ENCODE data around the gene TCF4.
"Not testable (repeated sequence)": the region's sequence is repeated elsewhere in the genome, so short reads cannot be mapped to it uniquely, and the experiment has no call there.

TCF4 gene

GRCh38 chr18:55473058-55473457 lies 114.9 kb downstream of the TCF4 start:
- DNase-seq, result no peak

- no peak for DNase-seq
Measured at GRCh38 chr18:55470826-55471225, 117.2 kb downstream of the TCF4 start.

GRCh38 chr18:55469134-55469533 lies 118.9 kb downstream of the TCF4 start:
- DNase-seq, result not testable (repeated sequence)

- DNase-seq, result no peak
Measured at GRCh38 chr18:55466789-55467188, 121.2 kb downstream of the TCF4 start.

- DNase-seq, result no peak
Measured at GRCh38 chr18:55465313-55465712, 122.7 kb downstream of the TCF4 start.

GRCh38 chr18:55464581-55464980 lies 123.4 kb downstream of the TCF4 start:
- no peak for DNase-seq

GRCh38 chr18:55462652-55463051 lies 125.3 kb downstream of the TCF4 start:
- DNase-seq, result no peak

- no peak for DNase-seq
Measured at GRCh38 chr18:55461848-55462247, 126.1 kb downstream of the TCF4 start.

GRCh38 chr18:55458456-55459203 lies 129.4 kb downstream of the TCF4 start:
- DNase-seq, result no peak

GRCh38 chr18:55457028-55457427 lies 131.0 kb downstream of the TCF4 start:
- no peak for DNase-seq

- no peak for DNase-seq
Measured at GRCh38 chr18:55455938-55456337, 132.1 kb downstream of the TCF4 start.

- no peak for DNase-seq
Measured at GRCh38 chr18:55453186-55453585, 134.8 kb downstream of the TCF4 start.

GRCh38 chr18:55452123-55452611 lies 135.8 kb downstream of the TCF4 start:
- no peak for DNase-seq

GRCh38 chr18:55449412-55450140 lies 138.4 kb downstream of the TCF4 start:
- DNase-seq, result no peak

GRCh38 chr18:55448420-55448819 lies 139.6 kb downstream of the TCF4 start:
- no peak for DNase-seq

GRCh38 chr18:55447672-55448018 lies 140.3 kb downstream of the TCF4 start:
- DNase-seq, result no peak

GRCh38 chr18:55446996-55447671 lies 140.9 kb downstream of the TCF4 start:
- no peak for DNase-seq

- no peak for DNase-seq
Measured at GRCh38 chr18:55444536-55444935, 143.5 kb downstream of the TCF4 start.

GRCh38 chr18:55443776-55444175 lies 144.2 kb downstream of the TCF4 start:
- DNase-seq, result no peak

GRCh38 chr18:55442561-55442960 lies 145.4 kb downstream of the TCF4 start:
- DNase-seq, result no peak

- no peak for DNase-seq
Measured at GRCh38 chr18:55440988-55441387, 147.0 kb downstream of the TCF4 start.

- no peak for DNase-seq
Measured at GRCh38 chr18:55439056-55439455, 148.9 kb downstream of the TCF4 start.

- DNase-seq, result no peak
Measured at GRCh38 chr18:55435592-55435991, 152.4 kb downstream of the TCF4 start.

- DNase-seq, result no peak
Measured at GRCh38 chr18:55433648-55434047, 154.3 kb downstream of the TCF4 start.

All from effector CD8-positive, alpha-beta T cell (primary cell).